Fibroblast of pulmonary artery (primary cell): ENCODE results near the gene DOC2B.

Experiments
- DNase-seq: peaks from one replicate; pipeline ENCODE4 v3.0.0-alpha.2; 2010; ENCODE audit warnings: low read depth
- H3K4me3 ChIP-seq: replicated peaks from 2 replicates; pipeline ENCODE4 v1.5.1; 2011; ENCODE audit warnings: low read depth, mild to moderate bottlenecking, control low read depth, low read length, moderate library complexity
- CTCF ChIP-seq: IDR thresholded peaks from 2 replicates; pipeline ENCODE4 v1.5.1; 2011; ENCODE audit warnings: mild to moderate bottlenecking, control low read depth, low read length, inconsistent platforms; ENCODE audit errors: missing control alignments

The DOC2B gene

GRCh38 chr17:181245-182049, at the start of gene DOC2B:
Gene DOC2B, minus strand, starts transcription at chr17:181650. Its CDS starts 171 bp downstream, at chr17:181479.
- peak; percentile 16 for DNase-seq
- H3K4me3 ChIP-seq: no peak within 1 kb of the TSS

GRCh38 chr17:230395-230770, 48.9 kb upstream of the DOC2B start:
- H3K4me3 ChIP-seq: no peak overlapping the region
- no peak for DNase-seq
- no peak for TF ChIP-seq CTCF

More at GRCh38 chr17:181245-182049, at the start of gene DOC2B:
- TF ChIP-seq CTCF: no peak

GRCh38 chr17:229709-230394, 48.4 kb upstream of the DOC2B start:
- H3K4me3 ChIP-seq: no peak overlapping the region
- TF ChIP-seq CTCF: no peak
- no peak for DNase-seq

GRCh38 chr17:228951-229708, 47.7 kb upstream of the DOC2B start:
- H3K4me3 ChIP-seq: no peak overlapping the region
- peak; percentile 10 for DNase-seq
- TF ChIP-seq CTCF: no peak

GRCh38 chr17:227946-228615, 46.6 kb upstream of the DOC2B start:
- no peak for DNase-seq
- TF ChIP-seq CTCF: no peak
- H3K4me3 ChIP-seq: no peak overlapping the region

GRCh38 chr17:227078-227945, 45.9 kb upstream of the DOC2B start:
- no peak overlapping the region for H3K4me3 ChIP-seq
- no peak for DNase-seq
- TF ChIP-seq CTCF: no peak
